T-cell (primary cell): Measurements from ENCODE around the gene PTPRJ. TPM values are rescaled to one million over a fixed set of nuclear protein-coding genes. Genes with fewer than 3 reads are reported as not detected.
"Not testable (repeated sequence)": the region's sequence is repeated elsewhere in the genome, so short reads cannot be mapped to it uniquely, and the experiment has no call there.

Experiments
- ATAC-seq, 4 experiments: fragments of 200-7000 bp in 3 of 4; fragments of 150-1000 bp in 1 of 4; cut with Tn5 transposase; replicated peaks in 1 of 4; 1 replicate in 3 of 4; 2 replicates in 1 of 4; pipeline ENCODE4 v1.10.0; 2021; ENCODE audit warnings: moderate library complexity in 3 of 4, mild to moderate bottlenecking in 2 of 4, moderate number of reproducible peaks in 1 of 4
- CTCF ChIA-PET, 2 donors: fragments of 300-600 bp; sonication (Branson Sonifier 250); formaldehyde crosslinking; loops; one replicate each; lab custom pipeline; 2022; ENCODE audit warnings: antibody characterized with exemption in 2 of 2; lab: Charles Lee
- POLR2A ChIA-PET, 2 donors: fragments of 300-600 bp; sonication (Branson Sonifier 250); formaldehyde crosslinking; loops; one replicate each; lab custom pipeline; 2022; ENCODE audit warnings: antibody characterized with exemption in 2 of 2; lab: Charles Lee
- DNase-seq, 35 experiments: peaks; one replicate each; pipeline versions ENCODE4 v3.0.0 to v3.0.0-alpha.2; 2013 to 2023
- H3K27ac ChIP-seq: one replicate; pipeline ENCODE4 v1.5.1; 2013; ENCODE audit warnings: low read length
- H3K27me3 ChIP-seq, 2 experiments: replicated peaks in 1 of 2; 1 replicate in 1 of 2; 2 replicates in 1 of 2; pipeline versions ENCODE4 v1.6.1 to v1.7.0; 2013; ENCODE audit warnings: low read length in 1 of 2, mixed read lengths in 1 of 2; ENCODE audit not compliant: control insufficient read depth in 2 of 2, insufficient read depth in 2 of 2; ENCODE audit errors: extremely low read depth in 1 of 2
- H3K36me3 ChIP-seq, 2 donors: 1 replicate in 1 of 2; 2 replicates in 1 of 2; pipeline versions ENCODE4 v1.6.1 to v1.7.0; 2013; ENCODE audit warnings: low read length in 1 of 2; ENCODE audit not compliant: control insufficient read depth in 2 of 2, insufficient read depth in 1 of 2; ENCODE audit errors: extremely low read depth in 1 of 2
- H3K4me1 ChIP-seq, 2 experiments: 1 replicate in 1 of 2; 2 replicates in 1 of 2; pipeline versions ENCODE4 v1.6.1 to v1.7.0; 2013; ENCODE audit warnings: low read length in 2 of 2, mixed read lengths in 1 of 2; ENCODE audit not compliant: insufficient read depth in 2 of 2, control insufficient read depth in 1 of 2; ENCODE audit errors: extremely low read depth in 1 of 2
- H3K4me3 ChIP-seq, 2 donors: 1 replicate in 1 of 2; 2 replicates in 1 of 2; pipeline versions ENCODE4 v1.5.1 to v1.7.0; 2013; ENCODE audit warnings: mild to moderate bottlenecking in 2 of 2, low read length in 1 of 2, moderate library complexity in 1 of 2; ENCODE audit not compliant: control insufficient read depth in 1 of 2; ENCODE audit errors: extremely low read depth in 1 of 2
- H3K9me3 ChIP-seq: 2 replicates; pipeline ENCODE4 v1.7.0; 2013
- H3K27ac Mint-ChIP-seq, 2 donors: one replicate each; pipeline ENCODE4 v1.8.0; 2020 to 2021; ENCODE audit warnings: mild to moderate bottlenecking in 2 of 2, mixed read lengths in 2 of 2
- H3K27me3 Mint-ChIP-seq, 2 donors: one replicate each; pipeline ENCODE4 v1.8.0; 2021 to 2022; ENCODE audit warnings: mixed read lengths in 2 of 2
- H3K36me3 Mint-ChIP-seq: one replicate; pipeline ENCODE4 v1.8.0; 2021; ENCODE audit warnings: mixed read lengths
- H3K4me1 Mint-ChIP-seq, 3 donors: one replicate each; pipeline ENCODE4 v1.8.0; 2020 to 2022; ENCODE audit warnings: mixed read lengths in 3 of 3, mild to moderate bottlenecking in 1 of 3
- H3K4me3 Mint-ChIP-seq, 3 donors: one replicate each; pipeline ENCODE4 v1.8.0; 2020 to 2022; ENCODE audit warnings: mild to moderate bottlenecking in 3 of 3, mixed read lengths in 3 of 3, moderate library complexity in 3 of 3
- H3K9me3 Mint-ChIP-seq, 3 donors: one replicate each; pipeline ENCODE4 v1.8.0; 2020 to 2022; ENCODE audit warnings: mixed read lengths in 3 of 3
- WGBS: methylation state at CpG from one replicate; pipeline ENCODE4 v1.1.5; 2013; ENCODE audit warnings: missing lambda C conversion rate; ENCODE audit not compliant: insufficient coverage; 5-methylcytosine and 5-hydroxymethylcytosine counted together
- total RNA-seq, 35 experiments: library from RNA in 6 of 35; stranded (reverse) in 6 of 35; fragments of 120-200 nt in 1 of 35; gene quantifications; one replicate each; pipeline versions ENCODE4 v1.2.1 to v1.2.4 and lab custom pipeline; 2013 to 2026

Gene PTPRJ
- total RNA-seq, 5 donors from 2014 or later (not counting 1 experiment from before 2014, with no cell fraction given) = 44.8 to 71.0 (median 57.9) TPM

DNA sequence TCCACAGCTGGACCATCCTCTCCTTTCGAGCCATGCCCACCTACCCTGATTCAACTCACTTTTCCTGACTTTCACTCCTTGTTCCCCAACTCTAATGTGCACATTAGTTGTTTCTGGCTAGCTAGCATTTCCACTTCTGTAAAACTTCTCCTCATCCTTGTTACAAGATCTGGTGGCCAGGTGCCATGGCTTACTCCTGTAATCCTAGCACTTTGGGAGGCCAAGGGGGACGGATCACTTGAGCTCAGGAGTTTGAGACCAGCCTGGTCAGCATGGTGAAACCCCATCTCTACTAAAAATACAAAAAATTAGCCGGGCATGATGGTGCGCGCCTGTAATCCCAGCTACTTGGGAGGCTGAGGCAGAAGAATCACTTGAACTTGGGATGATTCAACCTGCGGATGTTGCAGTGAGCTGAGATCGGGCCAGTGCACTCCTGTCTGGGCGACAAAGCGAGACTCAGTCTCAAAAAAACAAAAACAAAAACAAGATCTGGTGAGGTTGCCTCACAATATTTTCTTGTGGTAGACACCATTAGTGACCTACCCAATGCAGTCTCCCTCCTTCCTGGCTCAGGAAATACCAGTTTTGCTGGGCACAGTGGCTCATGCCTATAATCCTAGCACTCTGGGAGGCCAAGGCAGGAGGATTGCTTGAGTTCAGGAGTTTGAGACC, 31.2 kb upstream of the PTPRJ start:
- H3K9me3 ChIP-seq, DNase-seq, H3K36me3 ChIP-seq, H3K27me3 ChIP-seq, H3K4me3 ChIP-seq, H3K27me3 Mint-ChIP-seq, H3K27ac ChIP-seq, ATAC-seq, H3K9me3 Mint-ChIP-seq, POLR2A ChIA-PET, H3K36me3 Mint-ChIP-seq: not testable (repeated sequence)
- peaks cover 30 to 46% (median 42%) of the 10 kb centered on the region in 3 donors for H3K4me1 Mint-ChIP-seq
- 100% methylated on average over 4 of the region's 9 CpGs for WGBS
- CTCF ChIA-PET = interaction anchor here (0.6 to 0.7 kb wide), 3 partner anchors 14 to 203 kb away, joined by 3 to 5 read pairs (median 5); no protein-coding TSS in a partner anchor
- peaks cover 11 to 25% of the 10 kb centered on the region in 2 experiments for H3K4me1 ChIP-seq
- peak overlapping the region in 1 of 3 donors; percentile 69 for H3K4me3 Mint-ChIP-seq
- peak overlapping the region; percentile 83 to 87 for H3K27ac Mint-ChIP-seq

DNA sequence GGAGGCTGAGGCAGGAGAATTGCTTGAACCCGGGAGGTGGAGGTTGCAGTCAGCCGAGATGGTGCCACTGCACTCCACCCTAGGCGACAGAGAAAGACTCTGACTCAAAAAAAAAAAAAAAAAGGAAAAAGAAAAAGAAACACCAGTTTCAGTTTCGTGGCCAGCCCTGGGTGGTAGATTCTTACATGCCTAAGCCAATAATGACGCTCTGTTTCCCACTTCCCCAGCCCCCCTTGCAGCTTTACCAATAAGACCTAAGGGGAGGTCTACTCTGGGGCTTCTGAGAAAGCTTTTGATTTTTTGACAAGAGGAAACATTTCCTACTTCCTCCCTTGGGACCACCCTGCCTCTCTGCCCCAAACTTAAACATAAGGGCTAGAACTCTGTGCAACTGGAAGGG, 30.0 kb upstream of the PTPRJ start:
- CTCF ChIA-PET = no interaction called here
- peak overlapping the region in 1 of 2 donors; percentile 7 for H3K4me3 ChIP-seq
- no peaks in the 10 kb centered on the region for H3K27me3 ChIP-seq
- peak; percentile 28 to 80 (median 66) for DNase-seq
- no CpG with 5 or more reads among the region's 5 CpGs for WGBS
- peaks cover 11 to 27% of the 10 kb centered on the region in 2 experiments for H3K4me1 ChIP-seq
- Mint-ChIP-seq H3K4me1 (peaks cover 37 to 55% (median 49%) of the 10 kb centered on the region in 3 donors), H3K4me3 (peak overlapping the region; percentile 4 to 69 (median 39)), H3K9me3 (no peaks in the 10 kb centered on the region), H3K27me3 (no peaks in the 10 kb centered on the region), H3K36me3 (no peaks in the 10 kb centered on the region), H3K27ac (peak overlapping the region; percentile 87 to 97)
- peak overlapping the region; percentile 72 for H3K27ac ChIP-seq
- no peaks in the 10 kb centered on the region for H3K36me3 ChIP-seq
- POLR2A ChIA-PET = interaction anchor here in 1 of 2 donors (0.6 kb wide), 2 partner anchors 18 to 441 kb away, joined by 5 to 9 read pairs; no protein-coding TSS in a partner anchor
- ATAC-seq = peak; percentile 91 to 99 (median 94)
- H3K9me3 ChIP-seq = no peaks in the 10 kb centered on the region

- H3K4me3 ChIP-seq, CTCF ChIA-PET, H3K27me3 Mint-ChIP-seq, H3K27ac ChIP-seq, H3K9me3 Mint-ChIP-seq, H3K9me3 ChIP-seq, H3K36me3 Mint-ChIP-seq, DNase-seq, H3K36me3 ChIP-seq, H3K27me3 ChIP-seq, ATAC-seq: not testable (repeated sequence)
- Mint-ChIP-seq H3K4me1 (peaks cover 36 to 56% (median 47%) of the 10 kb centered on the region in 3 donors), H3K4me3 (peak overlapping the region in 1 of 3 donors; percentile 15), H3K27ac (peak overlapping the region; percentile 87 to 97)
- peaks cover 11 to 27% of the 10 kb centered on the region in 2 experiments for H3K4me1 ChIP-seq
- 100% methylated on average over 2 of the region's 12 CpGs for WGBS
- POLR2A ChIA-PET = interaction anchor here in 1 of 2 donors (0.7 kb wide), 1 partner anchor 32 kb away, joined by 3 read pairs; no protein-coding TSS in a partner anchor
These were observed 28.9 kb upstream of the PTPRJ start for GRCh38 chr11:47951504-47951903.

GRCh38 chr11:47955061-47955755, 25.2 kb upstream of the PTPRJ start:
- no peak overlapping the region for H3K27ac ChIP-seq
- POLR2A ChIA-PET = interaction anchor here in 1 of 2 donors (0.6 to 1.2 kb wide), 2 partner anchors 11 to 37 kb away, joined by 3 read pairs; no protein-coding TSS in a partner anchor
- Mint-ChIP-seq H3K27ac (peak overlapping the region; percentile 55 to 80), H3K27me3 (no peaks in the 10 kb centered on the region), H3K4me1 (peaks cover 19 to 31% (median 20%) of the 10 kb centered on the region in 3 donors), H3K36me3 (no peaks in the 10 kb centered on the region), H3K4me3 (no peak overlapping the region), H3K9me3 (no peaks in the 10 kb centered on the region)
- H3K4me1 ChIP-seq = peaks cover 3 to 14% of the 10 kb centered on the region in 2 experiments
- 94% methylated on average over 2 of the region's 4 CpGs for WGBS
- CTCF ChIA-PET = interaction anchor here (0.5 to 1.5 kb wide), 5 partner anchors 9 to 153 kb away, joined by 3 to 6 read pairs (median 5); no protein-coding TSS in a partner anchor
- H3K4me3 ChIP-seq = no peak overlapping the region
- ATAC-seq = peak in 2 of 4 experiments; percentile 35 to 41
- peak in 3 of 35 experiments; percentile 6 to 29 (median 27) for DNase-seq
- no peaks in the 10 kb centered on the region for H3K9me3 ChIP-seq
- H3K36me3 ChIP-seq = no peaks in the 10 kb centered on the region
- no peaks in the 10 kb centered on the region for H3K27me3 ChIP-seq

GRCh38 chr11:47960015-47960414, 20.3 kb upstream of the PTPRJ start:
- Mint-ChIP-seq H3K4me3 (no peak overlapping the region), H3K4me1 (peaks cover 6% of the 10 kb centered on the region in 3 donors), H3K36me3 (no peaks in the 10 kb centered on the region), H3K9me3 (no peaks in the 10 kb centered on the region), H3K27me3 (no peaks in the 10 kb centered on the region), H3K27ac (no peak overlapping the region)
- Histone ChIP-seq H3K27me3 (no peaks in the 10 kb centered on the region), H3K9me3 (no peaks in the 10 kb centered on the region), H3K27ac (no peak overlapping the region), H3K36me3 (no peaks in the 10 kb centered on the region), H3K4me3 (no peak overlapping the region), H3K4me1 (peaks cover 0 to 2% of the 10 kb centered on the region in 2 experiments)
- WGBS = 93% methylated on average over 3 of the region's 6 CpGs
- DNase-seq = no peak
- no peak for ATAC-seq
- CTCF ChIA-PET = interaction anchor here in 1 of 2 donors (1.4 kb wide), 1 partner anchor 148 kb away, joined by 3 read pairs; no protein-coding TSS in a partner anchor
- POLR2A ChIA-PET = no interaction called here

GRCh38 chr11:47961383-47961782, 19.0 kb upstream of the PTPRJ start:
- Mint-ChIP-seq H3K4me3 (no peak overlapping the region), H3K4me1 (no peaks in the 10 kb centered on the region), H3K27ac (no peak overlapping the region), H3K27me3 (no peaks in the 10 kb centered on the region), H3K9me3 (no peaks in the 10 kb centered on the region), H3K36me3 (no peaks in the 10 kb centered on the region)
- 99% methylated on average over 5 of the region's 5 CpGs for WGBS
- ATAC-seq (no peak), DNase-seq (no peak)
- Histone ChIP-seq H3K9me3 (no peaks in the 10 kb centered on the region), H3K4me1 (no peaks in the 10 kb centered on the region), H3K36me3 (no peaks in the 10 kb centered on the region), H3K4me3 (no peak overlapping the region), H3K27me3 (no peaks in the 10 kb centered on the region), H3K27ac (no peak overlapping the region)
- ChIA-PET CTCF (interaction anchor here in 1 of 2 donors (0.7 kb wide), 1 partner anchor 885 kb away, joined by 7 read pairs; no protein-coding TSS in a partner anchor), POLR2A (no interaction called here)
